Neural cell (in vitro differentiated cells): ENCODE results near the gene CAMKMT. TPM values are rescaled to one million over a fixed set of nuclear protein-coding genes. Genes with fewer than 3 reads are reported as not detected.

Experiments used
- H2AFZ ChIP-seq: fragments of 200-600, 300-800 bp; sonication (generic), shearing (Covaris generic); 2 replicates; pipeline ENCODE4 v1.6.0; 2014; ENCODE audit warnings: low read depth, mild to moderate bottlenecking, antibody characterized with exemption, low read length, moderate library complexity
- H3F3A ChIP-seq: fragments of 200-600 bp; shearing (Covaris generic); 2 replicates; pipeline ENCODE4 v1.6.1; 2016; ENCODE audit warnings: mild to moderate bottlenecking, moderate library complexity, mixed read lengths, antibody characterized with exemption, low read length; ENCODE audit not compliant: insufficient read depth, poor library complexity, severe bottlenecking
- H3K27ac ChIP-seq: fragments of 200-600, 300-800 bp; sonication (generic), shearing (Covaris generic); 2 replicates; pipeline ENCODE4 v1.5.1; 2014; ENCODE audit warnings: mild to moderate bottlenecking, low read length, moderate library complexity
- H3K27me3 ChIP-seq: fragments of 300-800, 200-600 bp; sonication (generic), shearing (Covaris generic); 2 replicates; pipeline ENCODE4 v1.6.0; 2014; ENCODE audit warnings: mild to moderate bottlenecking, low read depth, low read length, moderate library complexity; ENCODE audit not compliant: insufficient read depth
- H3K36me3 ChIP-seq: fragments of 300-800, 200-600 bp; sonication (generic), shearing (Covaris generic); 2 replicates; pipeline ENCODE4 v1.5.1; 2014; ENCODE audit warnings: mild to moderate bottlenecking, antibody characterized with exemption, low read length, moderate library complexity; ENCODE audit not compliant: insufficient read depth
- H3K4me2 ChIP-seq: fragments of 300-800, 200-600 bp; sonication (generic), shearing (Covaris generic); 2 replicates; pipeline ENCODE4 v1.6.0; 2014; ENCODE audit warnings: mild to moderate bottlenecking, low read length
- H3K4me3 ChIP-seq: fragments of 300-800, 200-600 bp; sonication (generic), shearing (Covaris generic); 2 replicates; pipeline ENCODE4 v1.5.1; 2014; ENCODE audit warnings: mild to moderate bottlenecking, low read length, moderate library complexity
- H3K79me2 ChIP-seq: fragments of 200-600 bp; shearing (Covaris generic); replicated peaks from 2 replicates; pipeline ENCODE4 v1.6.0; 2014; ENCODE audit warnings: mild to moderate bottlenecking, low read length, moderate library complexity; ENCODE audit not compliant: insufficient read depth
- H3K9ac ChIP-seq: fragments of 300-800, 200-600 bp; sonication (generic), shearing (Covaris generic); 2 replicates; pipeline ENCODE4 v1.6.1; 2016; ENCODE audit warnings: mild to moderate bottlenecking, low read length, mixed read lengths
- H3K9me2 ChIP-seq: fragments of 200-600 bp; shearing (Covaris generic); 2 replicates; pipeline ENCODE4 v1.6.1; 2016; ENCODE audit warnings: mild to moderate bottlenecking, low read length, mixed read lengths; ENCODE audit not compliant: insufficient read depth
- H3K9me3 ChIP-seq: fragments of 200-600, 300-800 bp; sonication (generic), shearing (Covaris generic); 2 replicates; pipeline ENCODE4 v1.6.1; 2016; ENCODE audit warnings: mild to moderate bottlenecking, mixed run types, low read length, moderate library complexity, mixed read lengths
- H4K20me1 ChIP-seq: fragments of 200-600 bp; shearing (Covaris generic); 2 replicates; pipeline ENCODE4 v1.6.1; 2016; ENCODE audit warnings: mild to moderate bottlenecking, mixed run types; ENCODE audit not compliant: insufficient read depth
- EP300 ChIP-seq: fragments of 450-650 bp; conservative IDR thresholded peaks from 2 replicates; pipeline ENCODE4 v1.6.1; 2014; ENCODE audit warnings: antibody characterized with exemption, mild to moderate bottlenecking, moderate library complexity; ENCODE audit not compliant: poor library complexity, severe bottlenecking
- EZH2 ChIP-seq: fragments of 200-600, 300-800 bp; shearing (Covaris generic), sonication (generic); IDR thresholded peaks from 2 replicates; pipeline ENCODE4 v1.6.1; 2014; ENCODE audit warnings: antibody characterized with exemption, low read length, borderline replicate concordance, mild to moderate bottlenecking; ENCODE audit not compliant: insufficient read depth, poor library complexity, severe bottlenecking
- MXI1 ChIP-seq: fragments of 450-650 bp; conservative IDR thresholded peaks from 2 replicates; pipeline ENCODE4 v1.6.1; 2014; ENCODE audit warnings: antibody characterized with exemption, mild to moderate bottlenecking; ENCODE audit not compliant: poor library complexity, severe bottlenecking
- POLR2AphosphoS5 ChIP-seq: IDR thresholded peaks from 2 replicates; pipeline ENCODE4 v1.6.1; 2012
- RAD21 ChIP-seq: fragments of 450-650 bp; conservative IDR thresholded peaks from 2 replicates; pipeline ENCODE4 v1.6.1; 2014; ENCODE audit warnings: antibody characterized with exemption, mild to moderate bottlenecking, moderate library complexity
- REST ChIP-seq: IDR thresholded peaks from 2 replicates; pipeline ENCODE4 v1.6.1; 2012; ENCODE audit warnings: borderline replicate concordance
- SMC3 ChIP-seq: fragments of 450-650 bp; conservative IDR thresholded peaks from 2 replicates; pipeline ENCODE4 v1.6.1; 2014; ENCODE audit warnings: antibody characterized with exemption, mild to moderate bottlenecking, moderate library complexity; ENCODE audit not compliant: poor library complexity
- TAF1 ChIP-seq: IDR thresholded peaks from 2 replicates; pipeline ENCODE4 v1.6.1; 2012; ENCODE audit warnings: low read depth
- polyA plus RNA-seq: library from polyadenylated mRNA; depleted of rRNA; stranded (reverse); fragments of >200 nt; gene quantifications from 2 replicates; pipeline ENCODE4 v1.2.3, GENCODE V29; 2014
- TF ChIP-seq, protein P1 (sequence below): fragments of 450-650 bp; IDR thresholded peaks from 2 replicates; pipeline ENCODE4 v1.5.1; 2014; ENCODE audit warnings: antibody characterized with exemption, mild to moderate bottlenecking, moderate library complexity; ENCODE audit not compliant: poor library complexity, severe bottlenecking

The CAMKMT gene
- polyA plus RNA-seq, 1 donor from 2014 or later = 5.1 TPM

DNA sequence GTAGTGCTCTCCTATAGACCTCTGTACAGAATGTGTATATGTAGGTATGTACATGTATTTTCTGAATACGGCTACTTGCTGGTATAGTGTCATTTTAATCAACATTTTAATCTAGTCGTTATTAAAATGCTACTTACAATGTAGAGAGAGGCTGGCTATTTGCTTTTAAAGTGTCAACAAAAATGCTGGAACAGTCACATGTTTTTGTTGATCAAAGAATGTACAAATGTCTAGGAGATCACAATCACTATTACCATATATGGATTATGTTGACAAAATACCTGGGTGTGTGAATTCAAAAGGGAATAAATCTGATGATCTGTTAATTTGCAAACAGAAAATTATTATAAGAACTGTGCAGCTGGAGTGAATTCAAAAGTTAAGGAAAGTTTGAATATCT is 170.3 kb downstream of the CAMKMT start:
- no peaks in the 10 kb centered on the region for H3K9me3 ChIP-seq
- no peaks in the 10 kb centered on the region for H3K36me3 ChIP-seq
- no peaks in the 10 kb centered on the region for H3F3A ChIP-seq
- no peaks in the 10 kb centered on the region for H4K20me1 ChIP-seq
- H3K27ac ChIP-seq = no peak overlapping the region
- no peaks in the 10 kb centered on the region for H3K27me3 ChIP-seq
- no peaks in the 10 kb centered on the region for H3K79me2 ChIP-seq
- no peaks in the 10 kb centered on the region for H3K9me2 ChIP-seq
- no peak for TF ChIP-seq MXI1
- no peak for TF ChIP-seq EZH2
- no peak for TF ChIP-seq TAF1
- TF ChIP-seq, protein P1, sequence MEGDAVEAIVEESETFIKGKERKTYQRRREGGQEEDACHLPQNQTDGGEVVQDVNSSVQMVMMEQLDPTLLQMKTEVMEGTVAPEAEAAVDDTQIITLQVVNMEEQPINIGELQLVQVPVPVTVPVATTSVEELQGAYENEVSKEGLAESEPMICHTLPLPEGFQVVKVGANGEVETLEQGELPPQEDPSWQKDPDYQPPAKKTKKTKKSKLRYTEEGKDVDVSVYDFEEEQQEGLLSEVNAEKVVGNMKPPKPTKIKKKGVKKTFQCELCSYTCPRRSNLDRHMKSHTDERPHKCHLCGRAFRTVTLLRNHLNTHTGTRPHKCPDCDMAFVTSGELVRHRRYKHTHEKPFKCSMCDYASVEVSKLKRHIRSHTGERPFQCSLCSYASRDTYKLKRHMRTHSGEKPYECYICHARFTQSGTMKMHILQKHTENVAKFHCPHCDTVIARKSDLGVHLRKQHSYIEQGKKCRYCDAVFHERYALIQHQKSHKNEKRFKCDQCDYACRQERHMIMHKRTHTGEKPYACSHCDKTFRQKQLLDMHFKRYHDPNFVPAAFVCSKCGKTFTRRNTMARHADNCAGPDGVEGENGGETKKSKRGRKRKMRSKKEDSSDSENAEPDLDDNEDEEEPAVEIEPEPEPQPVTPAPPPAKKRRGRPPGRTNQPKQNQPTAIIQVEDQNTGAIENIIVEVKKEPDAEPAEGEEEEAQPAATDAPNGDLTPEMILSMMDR = no peak
- no peak for TF ChIP-seq REST
- no peak for TF ChIP-seq SMC3
- no peak for TF ChIP-seq EP300
- no peak for TF ChIP-seq RAD21
- TF ChIP-seq POLR2AphosphoS5 = no peak
- no peak overlapping the region for H3K4me2 ChIP-seq
- H3K4me3 ChIP-seq = no peak overlapping the region
- H3K9ac ChIP-seq = no peak overlapping the region
- no peak overlapping the region for H2AFZ ChIP-seq

DNA sequence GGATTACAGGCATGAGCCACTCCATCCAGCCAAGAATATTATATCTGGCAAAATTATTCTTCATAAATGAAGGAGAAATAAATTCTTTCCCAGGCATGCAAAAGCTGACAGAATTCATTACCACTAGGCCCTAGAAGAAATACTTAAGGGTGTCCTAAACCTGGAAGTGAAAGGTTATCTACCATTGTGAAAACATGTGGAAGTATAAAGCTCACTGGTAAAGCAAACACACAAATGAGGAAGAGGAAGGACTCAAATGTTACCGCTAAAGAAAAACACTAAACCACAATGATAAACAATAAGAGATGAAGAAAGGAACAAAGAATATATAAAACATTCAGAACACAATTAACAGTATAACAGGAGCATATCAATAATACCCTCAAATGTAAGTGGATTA is 171.8 kb downstream of the CAMKMT start:
- H3K9ac ChIP-seq = no peak overlapping the region
- H3K9me3 ChIP-seq = no peaks in the 10 kb centered on the region
- no peaks in the 10 kb centered on the region for H3F3A ChIP-seq
- no peaks in the 10 kb centered on the region for H3K79me2 ChIP-seq
- H3K4me3 ChIP-seq = no peak overlapping the region
- H3K27me3 ChIP-seq = no peaks in the 10 kb centered on the region
- no peak overlapping the region for H3K4me2 ChIP-seq
- H3K27ac ChIP-seq = no peak overlapping the region
- H3K9me2 ChIP-seq = no peaks in the 10 kb centered on the region
- TF ChIP-seq RAD21 (no peak), EZH2 (no peak), POLR2AphosphoS5 (no peak), EP300 (no peak), TAF1 (no peak), REST (no peak), MXI1 (no peak), SMC3 (no peak)
- TF ChIP-seq, protein P1 = no peak
- no peaks in the 10 kb centered on the region for H3K36me3 ChIP-seq
- no peak overlapping the region for H2AFZ ChIP-seq
- H4K20me1 ChIP-seq = no peaks in the 10 kb centered on the region
